LNCaP clone FGC (cell line): ENCODE data around the gene OR8B4.
"Not testable (repeated sequence)": the region's sequence is repeated elsewhere in the genome, so short reads cannot be mapped to it uniquely, and the experiment has no call there.

Experiments used
- DNase-seq: peaks from one replicate; pipeline ENCODE4 v3.0.0-alpha.2; 2011; ENCODE audit warnings: low read depth
- H3K4me3 ChIP-seq: 2 replicates; pipeline ENCODE4 v1.5.1; 2011; ENCODE audit warnings: mild to moderate bottlenecking, low read depth, low read length, control low read depth
- CTCF ChIP-seq: IDR thresholded peaks from 2 replicates; pipeline ENCODE4 v1.5.1; 2012; ENCODE audit warnings: mild to moderate bottlenecking; ENCODE audit not compliant: control insufficient read depth, insufficient read depth; ENCODE audit errors: extremely low read depth

The OR8B4 gene

GRCh38 chr11:124463324-124463723 is 38.7 kb upstream of the OR8B4 start:
- no peak for TF ChIP-seq CTCF
- no peak for DNase-seq
- no peak overlapping the region for H3K4me3 ChIP-seq

- DNase-seq, result no peak
- no peak for TF ChIP-seq CTCF
- no peak overlapping the region for H3K4me3 ChIP-seq
Measured at GRCh38 chr11:124460459-124460858, 35.8 kb upstream of the OR8B4 start.

GRCh38 chr11:124459379-124459778 is 34.7 kb upstream of the OR8B4 start:
- not testable (repeated sequence) for H3K4me3 ChIP-seq, DNase-seq

- no peak for DNase-seq
- TF ChIP-seq CTCF, result no peak
Measured at GRCh38 chr11:124454552-124454951, 29.9 kb upstream of the OR8B4 start.

GRCh38 chr11:124446916-124447315 is 22.2 kb upstream of the OR8B4 start:
- DNase-seq, result no peak
- no peak for TF ChIP-seq CTCF
- H3K4me3 ChIP-seq, result no peak overlapping the region

More at GRCh38 chr11:124454552-124454951, 29.9 kb upstream of the OR8B4 start:
- no peak overlapping the region for H3K4me3 ChIP-seq

- H3K4me3 ChIP-seq, result no peak within 1 kb of the TSS
- no peak for TF ChIP-seq CTCF
- DNase-seq, result no peak
Measured at GRCh38 chr11:124445646-124446150, 21.0 kb upstream of the OR8B4 start, which contains the start of gene OR8B8. Gene OR8B8 (minus strand): TSS chr11:124445696. CDS start chr11:124441085, 4,611 bp downstream.

- no peak for TF ChIP-seq CTCF
- DNase-seq, result no peak
Measured at GRCh38 chr11:124442847-124443246, 18.2 kb upstream of the OR8B4 start.

More at GRCh38 chr11:124442847-124443246, 18.2 kb upstream of the OR8B4 start:
- H3K4me3 ChIP-seq, result no peak overlapping the region
